H4 (cell line): ENCODE results near the gene AKR1C1. TPM values are rescaled to one million over a fixed set of nuclear protein-coding genes. Genes with fewer than 3 reads are reported as not detected.
"Not testable (repeated sequence)": the region's sequence is repeated elsewhere in the genome, so short reads cannot be mapped to it uniquely, and the experiment has no call there.

Source experiments
- DNase-seq: peaks from one replicate; pipeline ENCODE4 v3.0.0-alpha.2; 2015; ENCODE audit warnings: low spot score
- total RNA-seq: library from RNA; depleted of rRNA; stranded (reverse); fragments of >200 nt; shearing (Covaris generic); gene quantifications from 2 replicates; pipeline ENCODE4 v1.2.3, GENCODE V29; 2014

AKR1C1 gene
- total RNA-seq, 1 experiment from 2014 or later = 248 TPM

DNA sequence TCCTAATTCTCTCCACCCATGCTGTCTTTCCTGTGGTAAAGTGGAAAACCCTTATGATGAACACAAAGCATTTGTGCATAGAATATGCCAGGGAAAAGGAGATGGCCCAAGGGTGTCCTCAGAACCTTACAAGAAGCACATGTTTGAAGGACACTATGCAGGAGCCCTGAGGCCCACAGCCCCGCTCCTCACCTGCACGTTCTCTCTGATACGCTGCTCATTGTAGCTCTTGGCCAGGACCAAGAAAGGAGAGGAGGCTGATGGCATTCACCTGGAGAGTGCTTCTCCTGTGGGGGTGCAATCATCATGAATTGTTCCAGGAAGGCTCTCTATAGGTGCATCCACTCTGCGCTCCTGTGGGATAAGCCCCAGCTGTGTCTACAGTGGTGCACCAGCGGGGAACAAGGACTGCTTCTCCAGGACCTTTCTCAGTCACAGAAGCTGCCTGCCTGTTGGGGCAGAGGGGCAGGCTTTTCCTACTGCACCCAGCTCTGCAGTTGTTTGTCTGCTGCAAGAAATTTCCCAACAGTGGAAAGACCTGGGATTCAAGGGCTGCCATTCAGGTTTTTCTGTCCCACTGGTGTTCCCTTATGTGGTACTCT, 20.5 kb downstream of the AKR1C1 start:
- no peak for DNase-seq

DNA sequence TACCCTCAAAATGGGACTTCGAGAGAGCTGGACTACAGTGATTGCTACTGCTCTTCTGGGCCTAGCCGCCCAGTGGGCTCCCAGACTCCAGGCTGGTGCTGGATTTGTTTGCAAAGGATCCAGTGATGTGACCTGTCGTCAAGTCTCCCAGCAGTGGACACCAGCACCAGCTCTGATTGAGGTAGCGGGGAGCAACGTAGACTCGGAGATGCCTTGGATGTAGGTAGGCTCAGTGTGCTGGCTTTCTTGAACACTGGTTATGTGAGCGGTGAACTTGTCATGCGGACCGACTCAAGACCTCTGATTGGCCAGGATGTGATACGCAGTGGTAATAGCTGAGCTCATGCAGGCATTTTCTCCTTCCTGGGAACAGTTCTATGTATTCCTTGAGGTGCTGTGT, 21.0 kb downstream of the AKR1C1 start:
- DNase-seq = no peak

DNA sequence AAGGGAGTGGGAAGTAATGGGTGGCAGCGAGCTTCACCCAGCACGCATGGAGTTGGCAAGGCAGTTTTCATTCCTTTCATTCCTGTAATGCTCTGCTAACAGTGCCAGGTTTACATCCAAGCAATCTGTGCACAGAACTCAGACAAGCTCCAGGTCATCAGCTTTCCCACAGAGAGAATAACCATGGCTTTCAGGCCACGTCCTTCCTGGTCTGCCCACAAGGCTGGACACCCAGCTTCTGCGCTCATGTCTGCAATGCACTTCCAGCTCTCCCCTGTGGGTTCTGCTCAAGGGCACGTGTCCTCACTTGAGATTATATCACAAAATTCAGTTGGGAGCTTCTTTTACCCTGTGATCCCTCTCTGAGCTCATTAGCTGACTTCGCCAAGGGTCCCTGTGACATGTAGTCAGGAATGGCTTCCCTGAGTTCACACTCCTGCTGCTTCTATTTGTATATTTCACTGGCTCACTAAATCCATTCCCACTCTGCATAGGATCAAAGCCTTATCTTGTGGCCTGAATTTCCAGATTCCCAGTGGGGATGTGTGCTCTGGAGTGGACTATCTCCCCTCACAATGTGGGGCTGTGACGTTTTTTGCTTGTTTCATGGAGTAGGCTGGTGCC, 21.9 kb downstream of the AKR1C1 start:
- DNase-seq = no peak

DNA sequence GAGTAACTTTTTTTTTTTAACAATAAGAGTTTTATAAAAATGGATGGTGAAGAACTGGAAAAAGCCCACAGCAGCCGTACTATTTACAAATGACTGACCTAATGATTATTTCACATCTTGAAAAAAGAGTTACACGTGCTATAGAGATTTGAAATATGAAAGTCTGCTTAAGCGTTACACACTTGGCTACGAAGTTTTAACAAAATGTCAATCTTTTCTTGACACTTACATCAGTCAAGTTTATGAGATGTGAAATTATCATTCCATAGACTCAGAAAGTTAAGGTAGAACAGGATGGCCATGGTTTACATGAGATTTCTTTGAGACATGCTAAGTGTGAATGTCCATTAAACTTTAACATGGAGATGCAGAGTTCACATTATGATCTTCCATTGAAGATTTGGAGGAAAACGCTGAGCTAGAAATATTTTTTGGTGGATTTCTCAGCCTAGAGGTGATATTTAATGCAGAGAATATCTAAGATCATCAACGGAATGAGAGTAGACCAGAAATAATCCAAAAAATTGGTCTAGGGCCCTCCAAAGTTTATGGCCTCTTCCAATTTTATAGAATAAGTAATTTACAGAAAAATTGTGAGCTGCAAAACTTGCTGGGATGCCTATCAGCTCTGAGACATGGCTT, 24.9 kb downstream of the AKR1C1 start:
- DNase-seq = not testable (repeated sequence)

DNA sequence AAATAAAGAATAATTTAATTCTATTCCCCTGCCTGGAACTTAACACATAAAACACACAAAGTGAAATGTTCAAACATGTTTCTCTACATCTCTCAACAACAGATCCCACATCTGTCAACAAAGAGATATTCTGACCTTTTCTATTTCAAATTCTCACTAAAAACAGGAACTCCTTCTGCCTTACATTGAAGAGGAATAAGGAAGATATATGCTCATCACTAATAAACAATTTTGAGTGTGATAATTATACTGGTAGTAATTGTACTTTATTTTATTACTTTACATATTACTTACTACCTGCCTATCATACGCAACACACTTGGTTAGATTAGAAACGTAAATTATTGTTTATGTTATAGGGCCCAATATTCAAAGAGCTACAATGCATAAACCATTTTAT, 27.0 kb downstream of the AKR1C1 start:
- DNase-seq = no peak

DNA sequence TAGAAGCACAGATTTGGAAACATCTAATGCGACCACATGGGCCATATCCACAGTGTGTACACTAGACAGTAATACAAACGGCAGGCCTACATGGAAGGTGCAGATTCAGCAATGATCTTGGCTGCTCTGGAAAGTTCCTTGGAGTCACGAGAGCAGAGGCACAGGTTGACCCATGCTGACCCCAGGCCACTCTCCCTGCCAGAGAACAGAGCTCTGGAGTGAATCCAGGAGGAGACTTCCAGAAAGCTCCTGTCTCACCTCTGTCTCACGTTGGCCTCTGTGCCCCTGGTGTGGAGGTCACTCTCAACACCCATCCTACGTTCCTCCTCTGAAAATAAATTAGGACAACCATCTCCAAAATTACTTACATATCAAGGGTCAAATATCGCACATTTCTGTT, 28.2 kb downstream of the AKR1C1 start:
- DNase-seq = not testable (repeated sequence)

DNA sequence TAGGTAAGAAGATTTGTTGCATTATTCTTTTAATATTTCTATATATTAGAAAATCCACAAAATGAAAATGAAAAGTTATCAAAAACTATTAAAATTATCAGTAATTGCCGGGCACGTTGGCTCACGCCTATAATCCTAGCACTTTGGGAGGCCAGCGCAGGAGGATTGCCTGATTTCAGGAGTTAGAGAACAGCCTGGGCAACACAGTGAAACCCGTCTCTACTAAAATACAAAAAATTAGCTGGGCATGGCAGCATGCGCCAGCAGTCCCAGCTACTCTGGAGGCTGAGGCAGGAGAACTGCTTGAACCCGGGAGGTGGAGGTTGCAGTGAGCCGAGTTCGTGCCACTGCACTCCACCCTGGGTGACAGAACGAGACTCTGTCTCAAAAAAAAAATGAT, 29.3 kb downstream of the AKR1C1 start:
- DNase-seq = not testable (repeated sequence)

DNA sequence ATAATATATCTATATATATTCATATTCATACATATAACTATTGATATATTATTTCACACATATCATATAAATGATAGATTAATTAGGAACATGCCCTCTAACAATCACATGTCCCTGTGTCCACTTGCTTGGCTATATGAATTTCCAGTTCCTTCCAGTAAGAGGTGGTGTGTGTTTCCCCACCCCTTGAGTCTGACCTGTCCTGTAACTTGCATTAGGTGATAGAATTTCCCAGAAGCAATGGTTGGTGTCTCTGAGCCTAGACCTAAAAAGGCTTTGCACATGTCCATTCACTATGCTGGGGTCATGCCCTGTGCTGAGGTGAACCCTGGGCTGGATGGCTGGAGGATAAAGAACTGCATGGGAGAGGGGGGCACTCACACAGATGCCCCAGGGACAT, 31.0 kb downstream of the AKR1C1 start:
- DNase-seq = not testable (repeated sequence)

DNA sequence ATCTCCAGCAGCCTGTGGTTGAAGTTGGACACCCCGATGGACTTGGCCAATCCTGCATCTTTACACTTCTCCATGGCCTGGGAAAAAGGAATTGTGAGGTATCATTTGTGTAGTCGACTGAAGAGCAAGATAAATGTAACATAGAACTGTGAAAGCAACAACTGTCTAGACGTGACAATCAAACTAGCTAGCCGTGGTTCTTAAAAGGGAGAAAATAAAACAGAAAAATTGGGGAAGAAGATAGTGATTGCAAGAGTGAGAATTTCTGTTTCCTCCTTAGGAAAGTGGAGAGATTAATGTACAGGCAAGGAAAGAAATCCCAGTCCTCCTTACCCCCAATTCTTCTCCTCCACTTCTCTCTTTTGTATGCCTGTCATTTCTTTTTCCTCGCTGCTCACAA, 35.5 kb downstream of the AKR1C1 start:
- no peak for DNase-seq

DNA sequence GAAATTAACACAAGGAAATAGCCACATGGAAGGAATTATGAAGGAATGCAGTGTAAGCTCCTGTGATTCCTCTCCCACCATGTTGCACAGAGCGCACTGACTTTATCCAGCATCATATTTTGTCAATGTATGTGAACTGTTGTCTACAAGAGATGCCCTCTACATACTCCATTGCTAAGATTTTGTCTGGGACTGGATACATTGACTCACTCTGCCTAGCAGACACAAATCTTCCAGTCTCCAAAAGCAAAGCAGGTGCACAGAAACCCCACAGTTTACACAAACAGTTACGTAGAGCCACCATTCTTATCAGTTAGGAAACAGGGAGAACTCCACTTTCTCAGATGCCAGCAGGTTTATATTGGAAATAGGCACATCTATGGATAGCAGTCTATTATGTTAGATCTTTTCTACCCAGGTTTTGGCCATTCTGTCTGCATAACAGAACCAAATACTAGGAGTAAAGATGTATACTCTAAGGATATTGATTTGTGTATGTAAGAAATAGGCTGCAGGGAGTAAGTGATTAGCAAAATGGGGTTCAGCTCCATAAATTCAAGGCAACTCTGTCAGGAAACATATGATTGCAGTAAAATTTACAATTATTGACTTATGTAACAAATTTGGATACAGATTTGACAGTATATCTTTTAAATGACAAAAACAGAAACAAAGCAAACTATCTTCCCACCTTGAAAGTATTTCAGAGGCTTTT, 39.0 kb downstream of the AKR1C1 start:
- DNase-seq = no peak

DNA sequence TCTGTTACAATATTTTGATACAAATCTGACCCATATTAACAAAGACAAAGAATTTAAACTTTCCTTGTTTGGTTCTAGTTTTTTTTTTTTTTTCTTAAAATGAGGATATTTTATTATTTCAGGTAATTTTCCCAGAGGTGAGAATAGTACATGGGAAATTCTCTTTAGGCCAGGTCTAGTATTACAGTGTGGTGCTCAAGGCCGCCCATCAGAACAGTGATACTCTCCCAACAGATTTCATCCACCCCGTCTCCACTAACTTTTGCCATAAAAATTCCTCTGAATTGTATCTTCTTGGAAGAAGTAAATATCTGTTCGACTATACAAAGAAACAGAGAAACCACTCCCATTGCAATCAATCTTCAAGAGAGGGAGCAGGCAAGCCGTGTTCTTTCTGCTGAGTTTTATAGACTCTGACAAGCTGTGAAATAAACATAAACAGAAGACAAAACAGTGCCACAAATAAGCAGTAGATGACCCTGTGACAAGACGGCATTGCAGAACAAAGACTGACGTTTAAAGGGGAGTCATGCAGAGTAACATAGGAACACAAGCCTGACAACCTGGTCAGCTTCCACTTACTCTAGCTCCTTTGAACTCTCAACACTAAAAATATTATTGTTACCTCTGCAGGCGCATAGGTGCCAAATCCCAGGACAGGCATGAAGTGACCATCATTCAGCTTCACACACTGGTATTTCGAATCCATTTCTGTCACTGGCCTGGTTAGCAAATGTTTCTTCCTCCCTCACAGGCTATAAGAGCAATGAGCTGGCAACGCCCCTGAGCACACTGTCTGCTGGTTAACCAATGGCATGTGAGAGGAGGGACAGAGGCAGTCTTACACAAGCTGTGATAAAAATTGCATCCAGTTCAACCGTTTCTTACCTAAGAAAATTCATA, 40.2 kb downstream of the AKR1C1 start, which contains the start of gene AKR1C2:
Gene AKR1C2 (minus strand): TSS at position 731 of the 903 bp plus-strand sequence. CDS start 22 bp downstream, at position 709.
- DNase-seq = not testable (repeated sequence)

DNA sequence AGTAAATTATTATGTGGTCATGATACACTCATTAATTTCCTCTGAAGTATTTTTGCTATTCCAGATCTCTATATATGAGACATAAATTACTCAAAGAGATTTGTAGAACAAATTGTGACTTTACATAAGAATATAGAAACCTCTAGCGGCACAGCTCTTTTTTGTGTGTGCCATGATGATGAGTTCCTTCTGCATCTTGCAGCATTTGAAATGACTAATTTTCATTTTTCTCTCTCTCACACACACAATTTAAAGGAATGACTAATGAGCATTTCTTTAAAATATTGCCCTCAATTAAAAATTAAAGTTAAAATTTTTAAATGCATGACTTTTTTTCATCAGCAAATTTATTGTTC, 40.8 kb downstream of the AKR1C1 start:
- DNase-seq = not testable (repeated sequence)

DNA sequence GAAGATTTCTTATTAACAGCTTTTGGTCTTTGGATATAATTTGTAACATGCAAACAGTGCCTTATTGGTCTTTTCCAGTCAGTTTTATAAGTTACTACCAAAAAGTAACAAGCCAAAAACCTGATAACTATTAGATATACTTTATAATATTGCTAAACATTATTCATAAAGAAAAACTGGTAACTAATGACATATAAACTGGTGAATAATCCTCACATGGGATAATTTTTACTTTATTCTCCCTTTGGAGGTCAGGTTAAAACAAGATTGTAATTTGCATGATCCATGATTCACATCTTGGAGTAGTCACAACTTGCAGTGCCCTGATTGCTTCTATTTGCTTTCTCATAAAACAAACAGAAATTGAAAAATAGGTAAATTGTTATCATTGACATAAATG, 41.3 kb downstream of the AKR1C1 start:
- DNase-seq = not testable (repeated sequence)

DNA sequence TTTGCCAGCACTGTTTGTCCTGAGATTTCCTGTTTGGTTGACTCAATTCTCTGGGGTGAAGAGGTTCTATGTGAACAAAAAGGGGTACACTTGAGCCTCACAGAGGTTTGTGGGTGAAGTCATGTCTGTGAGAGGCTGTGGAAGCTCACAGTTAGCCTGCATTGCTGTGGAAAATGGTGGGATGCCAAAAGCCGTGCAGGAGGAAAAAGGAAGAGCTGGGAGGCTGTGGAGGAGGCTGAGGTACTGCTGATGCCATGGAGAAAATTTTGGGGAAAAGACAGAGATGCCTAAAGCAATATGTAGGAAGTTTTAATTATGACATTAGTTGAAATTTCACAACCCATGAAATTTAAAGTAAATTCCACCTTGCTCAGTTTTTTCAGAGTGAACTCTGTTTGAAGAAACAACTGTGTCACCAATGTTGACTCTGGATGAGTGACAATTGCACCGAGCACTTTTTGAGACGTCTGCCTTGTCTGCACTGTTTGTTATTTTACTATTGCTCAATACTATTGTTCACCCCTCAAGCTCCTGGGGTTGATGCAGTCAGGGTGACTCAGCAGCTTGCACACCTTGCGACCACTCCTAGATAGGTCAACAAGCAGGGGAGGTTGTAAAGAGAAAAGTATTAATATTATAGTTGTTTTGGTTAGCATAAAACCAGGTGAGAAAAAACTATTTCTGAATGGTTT, 45.8 kb downstream of the AKR1C1 start:
- not testable (repeated sequence) for DNase-seq

DNA sequence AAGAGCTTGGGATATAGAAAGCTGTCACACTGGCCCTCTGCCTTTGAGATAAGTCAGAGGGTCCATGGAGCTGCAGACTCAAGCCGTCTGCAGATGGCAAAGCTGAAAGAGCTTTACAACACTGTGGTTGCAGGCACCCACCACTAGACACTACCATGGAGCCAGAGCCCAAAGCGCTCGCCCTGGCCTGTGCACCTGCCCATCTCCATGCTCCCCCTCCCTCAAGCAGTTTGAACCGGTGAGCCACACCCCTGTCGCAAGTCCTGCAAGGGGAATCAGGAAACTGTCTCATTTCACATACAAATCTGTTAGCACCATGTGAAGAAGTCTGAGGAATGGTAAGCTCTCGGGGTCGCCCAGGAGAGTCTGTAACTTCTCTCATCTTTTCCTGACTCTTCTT, 46.8 kb downstream of the AKR1C1 start:
- not testable (repeated sequence) for DNase-seq

DNA sequence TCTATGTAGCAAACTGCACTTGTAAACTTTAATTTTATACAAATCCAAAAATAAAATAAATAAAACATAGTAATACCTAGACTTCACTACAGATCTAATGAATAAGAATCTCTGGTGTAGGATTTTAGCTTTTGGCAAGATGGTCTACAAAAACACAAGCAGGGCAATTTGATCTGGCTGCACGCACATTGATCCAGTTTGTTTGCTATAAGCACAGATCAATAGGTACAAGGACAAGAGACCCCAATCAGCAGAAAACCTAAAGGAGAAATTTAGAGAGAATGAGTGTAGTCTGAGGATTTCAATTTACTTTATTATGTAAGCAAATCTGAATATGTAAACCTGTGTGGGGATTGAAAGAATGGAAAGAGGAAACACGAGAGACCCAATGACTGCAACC, 48.2 kb downstream of the AKR1C1 start:
- DNase-seq = not testable (repeated sequence)

DNA sequence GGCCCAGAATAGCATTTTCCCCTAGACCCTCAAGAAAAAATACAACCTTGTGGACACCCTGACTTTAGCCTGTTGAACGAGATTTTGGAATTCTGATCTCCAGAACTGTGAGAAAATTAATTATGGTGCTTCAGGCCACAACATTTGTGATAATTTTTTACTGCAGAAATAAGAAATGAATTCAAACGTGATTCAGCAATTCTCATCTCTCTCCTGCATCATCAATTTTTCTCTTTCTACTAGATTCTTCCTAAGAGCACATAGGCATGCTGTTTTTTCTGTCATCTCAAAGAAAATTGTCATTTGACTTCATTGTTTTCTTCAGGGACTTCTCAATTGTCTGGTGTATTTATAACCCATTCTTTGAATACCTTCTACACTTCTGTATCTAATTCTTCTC, 49.4 kb downstream of the AKR1C1 start:
- DNase-seq = no peak

DNA sequence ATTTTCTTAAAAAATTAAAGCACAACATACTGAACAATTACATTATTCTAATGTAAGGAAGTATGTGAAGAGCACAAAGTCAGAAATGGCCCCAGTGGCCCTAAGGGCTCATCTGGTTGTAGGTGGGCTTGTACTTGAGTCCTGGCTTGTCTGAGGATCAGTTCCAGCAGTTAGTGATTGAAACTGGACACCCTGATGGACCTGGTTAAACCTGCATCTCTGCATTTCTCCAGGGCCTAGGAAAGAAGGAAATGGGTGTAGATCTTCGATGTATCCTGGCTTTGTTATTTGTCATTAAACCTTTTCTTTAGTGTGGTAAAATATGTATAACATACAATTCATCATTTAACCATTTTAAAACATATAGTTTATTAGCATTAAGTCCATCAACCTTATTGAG, 50.2 kb downstream of the AKR1C1 start:
- no peak for DNase-seq

DNA sequence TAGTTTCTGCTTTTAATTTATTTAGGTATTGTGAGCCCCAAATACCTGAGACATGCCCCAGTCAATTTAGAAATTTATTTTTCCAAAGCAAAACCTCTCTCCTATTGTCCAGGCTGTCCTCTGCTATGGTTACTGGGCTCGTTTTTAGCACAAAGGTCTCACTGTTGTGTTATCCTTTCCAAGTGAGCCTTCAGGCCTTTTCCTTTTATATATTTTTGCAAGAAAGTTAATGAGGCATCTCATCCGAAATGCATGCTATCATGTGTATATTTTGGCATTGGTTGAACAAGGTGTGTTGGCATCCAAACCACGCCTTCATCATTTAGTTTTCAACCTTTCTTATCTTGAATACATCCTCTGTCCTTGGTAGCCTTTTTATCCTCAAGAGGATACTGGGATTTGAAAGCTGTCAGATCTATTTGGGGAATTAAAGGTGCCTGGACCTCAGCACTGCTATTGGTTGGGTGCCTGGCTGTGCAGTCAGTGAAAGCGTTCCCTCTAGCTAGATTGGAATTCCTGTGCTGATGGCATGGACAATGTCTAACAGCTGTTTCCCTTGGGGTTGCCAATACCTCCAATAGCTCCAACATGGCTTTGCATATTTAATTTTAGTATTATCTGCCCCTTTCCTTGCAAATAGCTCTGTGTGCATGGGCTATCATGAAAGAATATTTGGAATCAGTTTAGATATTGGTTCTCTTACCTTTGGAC, 51.1 kb downstream of the AKR1C1 start:
- not testable (repeated sequence) for DNase-seq

DNA sequence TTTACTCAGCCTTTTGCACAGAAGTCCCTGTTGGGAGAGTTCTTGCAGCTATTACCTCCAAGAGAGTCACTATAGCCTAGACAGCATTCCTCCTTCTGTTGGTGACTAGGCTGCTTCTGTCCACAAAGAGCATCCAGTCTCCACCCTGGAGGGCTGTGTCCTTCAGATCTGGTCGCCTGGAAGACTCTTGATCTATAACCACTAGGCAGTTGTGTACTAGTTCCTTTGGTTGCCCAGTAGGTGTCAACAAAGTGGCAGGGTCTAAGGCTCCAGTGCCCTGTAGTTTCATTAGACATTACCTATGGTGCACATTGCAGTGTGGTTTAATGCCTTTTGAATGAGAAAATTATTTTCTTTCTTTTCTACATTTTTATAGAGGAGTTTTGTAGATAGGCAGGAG, 51.7 kb downstream of the AKR1C1 start:
- peak; percentile 6 for DNase-seq
